IgD-negative memory B cell (primary cell): ENCODE measurements around the gene LRRC38. TPM values are rescaled to one million over a fixed set of nuclear protein-coding genes. Genes with fewer than 3 reads are reported as not detected.

Experiments used
- H3K27ac Mint-ChIP-seq, 3 donors: one replicate each; pipeline ENCODE4 v1.8.0; 2020 to 2022; ENCODE audit warnings: mild to moderate bottlenecking in 3 of 3, mixed read lengths in 3 of 3, moderate library complexity in 1 of 3
- H3K27me3 Mint-ChIP-seq: one replicate; pipeline ENCODE4 v1.8.0; 2021; ENCODE audit warnings: mixed read lengths
- H3K36me3 Mint-ChIP-seq: one replicate; pipeline ENCODE4 v1.8.0; 2020; ENCODE audit warnings: mild to moderate bottlenecking, mixed read lengths
- H3K4me1 Mint-ChIP-seq, 3 donors: one replicate each; pipeline ENCODE4 v1.8.0; 2020 to 2022; ENCODE audit warnings: mixed read lengths in 3 of 3, mild to moderate bottlenecking in 1 of 3
- H3K4me3 Mint-ChIP-seq, 4 donors: one replicate each; pipeline ENCODE4 v1.8.0; 2020 to 2022; ENCODE audit warnings: mild to moderate bottlenecking in 4 of 4, mixed read lengths in 4 of 4, moderate library complexity in 3 of 4
- H3K9me3 Mint-ChIP-seq, 3 donors: one replicate each; pipeline ENCODE4 v1.8.0; 2020 to 2021; ENCODE audit warnings: mixed read lengths in 3 of 3, mild to moderate bottlenecking in 1 of 3
- polyA plus RNA-seq: library from polyadenylated mRNA; unstranded; fragments of 300-500 nt; fragmentation: Illumina TruSeq; gene quantifications from one replicate; pipeline ENCODE4 v1.2.3, GENCODE V29; 2021

LRRC38 gene
- polyA plus RNA-seq, 1 donor from 2014 or later: not detected

GRCh38 chr1:13538832-13539231 lies 25.0 kb upstream of the LRRC38 start:
- Mint-ChIP-seq H3K4me3 (no peak overlapping the region), H3K9me3 (no peaks in the 10 kb centered on the region), H3K4me1 (peaks cover 0 to 2% (median 1%) of the 10 kb centered on the region in 3 donors), H3K27me3 (peaks cover 7% of the 10 kb centered on the region), H3K36me3 (no peaks in the 10 kb centered on the region), H3K27ac (no peak overlapping the region)

DNA sequence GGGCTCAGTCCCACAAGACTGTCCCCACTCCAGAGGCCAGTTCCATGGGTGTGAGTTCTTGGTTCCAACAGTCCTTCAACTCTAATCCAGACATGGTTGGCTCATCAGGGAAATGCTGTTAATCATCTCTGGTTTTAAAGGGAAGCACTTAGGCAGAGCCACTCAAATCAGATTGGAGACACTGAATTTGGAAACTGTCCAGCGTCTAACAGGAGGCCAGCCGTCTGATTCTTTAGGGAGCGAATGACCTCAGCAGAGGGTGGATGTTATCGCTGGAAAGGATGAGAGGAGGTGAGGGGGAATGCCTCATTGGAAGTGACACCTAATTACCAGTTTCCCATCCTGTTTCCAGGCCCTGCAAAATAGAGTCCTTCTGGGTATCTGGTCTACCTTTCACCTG lies 22.8 kb upstream of the LRRC38 start:
- no peaks in the 10 kb centered on the region for H3K36me3 Mint-ChIP-seq
- H3K27ac Mint-ChIP-seq: no peak overlapping the region
- no peaks in the 10 kb centered on the region for H3K9me3 Mint-ChIP-seq
- H3K4me1 Mint-ChIP-seq: peaks cover 0 to 2% (median 1%) of the 10 kb centered on the region in 3 donors
- H3K27me3 Mint-ChIP-seq: peaks cover 2% of the 10 kb centered on the region
- H3K4me3 Mint-ChIP-seq: no peak overlapping the region

GRCh38 chr1:13535227-13535626 lies 21.4 kb upstream of the LRRC38 start:
- Mint-ChIP-seq H3K27ac (no peak overlapping the region), H3K9me3 (no peaks in the 10 kb centered on the region), H3K36me3 (no peaks in the 10 kb centered on the region), H3K27me3 (peaks cover 3% of the 10 kb centered on the region), H3K4me3 (no peak overlapping the region), H3K4me1 (peaks cover 0 to 6% (median 0%) of the 10 kb centered on the region in 3 donors)

DNA sequence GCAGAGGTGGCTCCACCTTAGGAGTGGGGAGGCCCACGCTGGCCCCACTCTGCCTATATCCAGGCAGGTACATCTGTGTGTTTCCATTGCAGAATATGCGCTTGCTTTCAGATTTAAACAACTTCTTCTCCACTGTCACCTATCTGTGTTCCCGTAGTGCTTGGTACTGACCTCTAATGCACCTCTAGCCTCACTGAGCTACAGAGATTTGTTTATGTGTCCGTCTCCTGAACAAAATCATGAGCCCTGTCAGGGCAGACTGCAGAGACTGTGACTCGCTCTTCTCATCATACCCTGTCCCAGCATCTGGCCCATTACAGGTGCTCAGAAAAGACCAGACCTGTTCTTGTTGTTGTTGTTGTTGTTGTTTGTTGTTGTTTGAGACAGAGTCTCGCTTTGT lies 14.5 kb upstream of the LRRC38 start:
- Mint-ChIP-seq H3K4me3 (no peak overlapping the region), H3K27ac (no peak overlapping the region), H3K36me3 (no peaks in the 10 kb centered on the region), H3K27me3 (peaks cover 5% of the 10 kb centered on the region), H3K4me1 (peaks cover 0 to 6% (median 3%) of the 10 kb centered on the region in 3 donors), H3K9me3 (peaks cover 0 to 7% (median 0%) of the 10 kb centered on the region in 3 donors)

DNA sequence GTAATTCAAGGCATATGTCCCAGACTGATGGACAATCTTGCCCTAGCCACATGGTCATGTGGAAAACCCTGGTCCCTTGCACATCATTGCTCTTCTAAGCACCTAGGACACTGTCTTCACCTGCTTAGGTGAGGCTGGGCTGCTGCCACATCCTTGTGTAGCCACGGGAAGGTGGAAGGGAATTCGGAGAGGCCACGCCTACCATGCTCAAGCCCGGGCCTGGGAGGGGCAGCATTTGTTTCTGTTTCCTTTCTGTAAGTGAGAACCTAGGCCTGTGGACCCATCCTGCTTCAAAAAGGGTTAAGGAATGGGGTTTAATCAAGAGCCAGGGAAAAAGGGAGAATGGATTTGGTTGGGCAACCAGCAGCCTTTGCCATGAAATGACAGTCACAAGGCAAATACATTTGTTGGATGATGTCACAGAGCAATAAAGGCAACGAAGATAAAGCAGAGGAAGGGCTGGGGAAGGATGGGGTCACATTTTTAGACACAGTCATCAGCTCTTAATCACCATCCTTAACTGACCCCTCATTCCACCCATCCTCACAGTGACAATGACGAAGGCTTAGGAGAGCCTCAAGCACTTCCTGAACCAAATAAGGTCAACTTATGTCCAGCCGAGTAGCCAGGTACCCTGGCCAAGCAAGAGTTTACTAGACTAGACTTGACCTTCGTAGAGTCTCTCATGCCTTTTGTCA lies 10.1 kb upstream of the LRRC38 start:
- peaks cover 3 to 8% (median 5%) of the 10 kb centered on the region in 3 donors for H3K9me3 Mint-ChIP-seq
- peak overlapping the region in 1 of 3 donors; percentile 7 for H3K27ac Mint-ChIP-seq
- H3K4me1 Mint-ChIP-seq: peaks cover 0 to 1% (median 0%) of the 10 kb centered on the region in 3 donors
- peaks cover 2% of the 10 kb centered on the region for H3K36me3 Mint-ChIP-seq
- no peak overlapping the region for H3K4me3 Mint-ChIP-seq
- peaks cover 10% of the 10 kb centered on the region for H3K27me3 Mint-ChIP-seq

DNA sequence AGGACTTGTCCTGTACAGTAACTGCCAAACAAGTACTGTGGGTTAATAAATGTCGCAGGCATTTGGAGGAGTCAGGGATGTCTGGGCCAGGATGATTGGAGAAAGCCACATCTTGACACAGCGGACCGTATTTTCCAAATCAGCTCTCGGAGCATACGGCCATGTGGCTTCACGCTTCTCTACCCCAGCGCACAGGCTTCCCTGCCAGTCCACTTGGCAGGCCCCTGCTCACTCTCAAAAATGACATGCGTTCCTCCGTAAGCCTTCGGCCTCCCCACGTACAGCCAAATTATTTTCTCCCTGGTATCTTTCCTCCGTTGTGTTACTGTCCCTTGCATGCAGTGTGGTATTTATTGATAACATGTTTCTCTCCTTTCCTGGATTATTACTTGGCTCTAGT lies 7.2 kb upstream of the LRRC38 start:
- Mint-ChIP-seq H3K4me3 (peak overlapping the region in 1 of 4 donors; percentile 40), H3K4me1 (peaks cover 0 to 1% (median 0%) of the 10 kb centered on the region in 3 donors), H3K27me3 (peaks cover 22% of the 10 kb centered on the region), H3K36me3 (peaks cover 2% of the 10 kb centered on the region), H3K9me3 (peaks cover 3 to 7% (median 5%) of the 10 kb centered on the region in 3 donors), H3K27ac (no peak overlapping the region)

- Mint-ChIP-seq H3K4me1 (peaks cover 0 to 1% (median 0%) of the 10 kb centered on the region in 3 donors), H3K27ac (no peak overlapping the region), H3K4me3 (no peak overlapping the region), H3K27me3 (peaks cover 36% of the 10 kb centered on the region), H3K9me3 (peaks cover 3 to 7% (median 5%) of the 10 kb centered on the region in 3 donors), H3K36me3 (peaks cover 2% of the 10 kb centered on the region)
Measured at GRCh38 chr1:13517193-13517812, 3.5 kb upstream of the LRRC38 start.

DNA sequence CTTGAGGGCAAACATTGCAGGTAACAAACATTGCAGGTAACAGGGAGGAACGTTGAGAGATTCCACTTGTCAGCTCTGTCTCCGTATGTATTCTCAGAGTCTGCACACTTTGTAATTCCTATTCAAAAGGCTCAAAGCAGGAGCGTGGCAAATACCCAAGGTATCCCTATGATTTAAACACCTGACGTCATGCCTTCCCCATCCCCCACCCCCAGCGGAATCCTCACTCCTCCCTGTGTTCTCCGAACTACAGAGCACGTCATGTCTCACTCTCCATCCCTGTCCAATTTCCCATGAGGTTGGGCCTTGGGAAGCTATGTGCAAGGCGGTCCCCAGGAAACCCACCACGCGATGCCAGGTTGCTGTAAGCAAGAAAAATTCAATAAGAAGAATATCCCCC lies 2.8 kb upstream of the LRRC38 start:
- Mint-ChIP-seq H3K4me3 (no peak overlapping the region), H3K9me3 (peaks cover 3 to 7% (median 5%) of the 10 kb centered on the region in 3 donors), H3K36me3 (peaks cover 2% of the 10 kb centered on the region), H3K4me1 (peaks cover 0 to 1% (median 1%) of the 10 kb centered on the region in 3 donors), H3K27ac (no peak overlapping the region), H3K27me3 (peaks cover 39% of the 10 kb centered on the region)

DNA sequence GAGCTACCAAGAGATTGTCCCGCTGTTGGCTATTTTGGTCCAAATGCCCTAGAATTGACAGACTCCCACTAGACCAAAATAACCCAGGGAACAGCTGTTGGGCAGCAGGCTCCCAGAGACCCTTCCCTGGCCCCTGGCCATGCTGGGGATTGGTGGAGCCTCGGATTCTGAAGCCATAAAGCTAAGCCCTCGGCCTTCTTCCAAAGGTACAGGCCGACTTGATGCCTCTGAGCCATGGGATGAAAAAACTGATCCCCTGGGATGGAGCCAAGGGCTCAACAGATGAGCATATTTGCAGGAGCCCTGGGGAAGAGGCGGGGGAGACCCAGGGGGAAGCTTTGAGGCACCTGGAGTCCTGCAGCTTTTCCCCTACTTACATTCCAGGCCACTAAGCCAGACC lies 1.0 kb upstream of the LRRC38 start:
- Mint-ChIP-seq H3K4me3 (no peak overlapping the region), H3K9me3 (peaks cover 3 to 5% (median 5%) of the 10 kb centered on the region in 3 donors), H3K27me3 (peaks cover 36% of the 10 kb centered on the region), H3K27ac (no peak overlapping the region), H3K36me3 (no peaks in the 10 kb centered on the region), H3K4me1 (peaks cover 0 to 1% (median 1%) of the 10 kb centered on the region in 3 donors)

DNA sequence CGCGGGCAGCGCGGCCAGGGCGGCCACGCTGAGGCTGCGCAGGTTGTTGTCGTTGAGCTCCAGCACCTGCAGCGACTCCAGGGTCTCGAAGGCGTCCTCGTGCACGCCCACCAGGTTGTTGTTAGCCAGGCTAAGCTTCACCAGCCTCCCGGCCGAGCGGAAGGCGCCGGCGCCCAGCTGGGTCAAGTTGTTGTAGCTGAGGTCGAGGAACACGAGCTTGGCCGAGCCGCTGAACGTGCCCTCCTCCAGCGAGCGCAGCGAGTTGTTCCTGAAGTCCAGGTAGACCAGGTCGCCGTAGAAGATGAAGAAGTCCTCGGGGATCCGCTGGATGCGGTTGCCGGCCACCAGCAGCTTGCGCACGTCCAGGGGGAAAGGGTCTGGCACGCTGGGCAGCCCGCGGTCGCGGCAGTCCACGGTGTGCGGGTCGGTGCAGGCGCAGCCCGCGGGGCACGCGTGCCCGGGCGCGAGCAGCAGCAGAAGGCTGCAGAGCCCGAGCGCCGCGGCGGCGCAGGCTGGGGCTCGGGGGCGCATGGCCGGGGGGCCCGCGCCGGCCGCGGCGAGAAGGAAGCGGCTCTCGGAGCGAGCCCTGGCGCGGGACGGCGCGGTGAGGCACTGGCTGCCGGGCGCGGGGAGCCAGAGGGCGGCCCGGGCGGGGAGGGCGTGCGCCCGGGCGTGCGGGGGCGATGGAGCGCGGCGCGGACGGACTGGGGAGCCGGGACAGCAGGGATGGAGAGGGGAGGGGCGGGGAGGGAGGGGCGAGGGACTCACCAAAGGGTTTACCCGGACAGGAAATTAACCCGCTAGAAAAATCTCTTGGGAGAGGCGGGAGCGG lies 524 bp downstream of the LRRC38 start:
- Mint-ChIP-seq H3K27me3 (peaks cover 33% of the 10 kb centered on the region), H3K9me3 (peaks cover 0 to 3% (median 0%) of the 10 kb centered on the region in 3 donors), H3K27ac (no peak overlapping the region), H3K4me1 (peaks cover 0 to 1% (median 0%) of the 10 kb centered on the region in 3 donors), H3K4me3 (no peak overlapping the region), H3K36me3 (no peaks in the 10 kb centered on the region)

DNA sequence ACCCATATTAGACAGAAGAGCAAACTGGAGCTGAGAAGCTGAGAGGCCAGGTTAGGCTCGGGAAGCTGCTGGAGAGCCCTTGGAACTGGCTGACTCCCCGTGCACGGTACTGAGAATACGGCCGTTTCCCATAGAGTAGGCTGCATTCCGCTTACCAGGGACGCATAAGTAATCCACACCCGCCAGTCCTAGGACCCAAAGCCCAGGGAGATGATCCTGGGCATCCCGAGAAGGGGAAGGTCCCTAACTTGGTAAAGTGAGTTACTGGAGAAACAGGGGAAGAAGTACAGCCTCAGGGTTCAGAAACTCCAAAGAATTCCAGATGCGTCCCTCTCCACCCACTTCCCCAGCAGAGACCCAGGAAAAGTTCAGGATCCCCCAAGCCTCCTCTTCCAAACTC lies 1.3 kb downstream of the LRRC38 start:
- H3K27ac Mint-ChIP-seq: no peak overlapping the region
- peaks cover 0 to 2% (median 0%) of the 10 kb centered on the region in 3 donors for H3K9me3 Mint-ChIP-seq
- peaks cover 0 to 1% (median 0%) of the 10 kb centered on the region in 3 donors for H3K4me1 Mint-ChIP-seq
- peak overlapping the region in 1 of 4 donors; percentile 63 for H3K4me3 Mint-ChIP-seq
- no peaks in the 10 kb centered on the region for H3K36me3 Mint-ChIP-seq
- peaks cover 26% of the 10 kb centered on the region for H3K27me3 Mint-ChIP-seq

DNA sequence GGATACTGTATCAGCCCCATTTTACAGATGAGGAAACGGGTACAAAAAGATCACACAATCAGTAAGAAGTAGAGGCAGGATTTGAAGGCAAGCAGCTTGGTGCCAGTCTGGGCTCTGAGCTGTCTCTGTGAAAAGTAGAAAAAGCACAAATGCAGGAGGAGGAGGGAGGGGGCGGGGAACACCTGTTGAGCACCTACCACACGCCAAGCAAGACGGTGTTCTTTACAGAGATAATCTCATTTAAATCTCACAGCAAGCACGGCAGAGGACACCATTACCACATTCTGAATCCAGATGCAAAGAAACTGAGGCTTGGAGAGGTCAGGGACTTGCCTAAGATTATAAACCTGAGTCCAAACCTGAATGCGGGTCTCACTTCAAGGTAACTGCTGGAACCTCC lies 3.3 kb downstream of the LRRC38 start:
- peaks cover 25% of the 10 kb centered on the region for H3K27me3 Mint-ChIP-seq
- peaks cover 0 to 3% (median 0%) of the 10 kb centered on the region in 3 donors for H3K9me3 Mint-ChIP-seq
- H3K36me3 Mint-ChIP-seq: no peaks in the 10 kb centered on the region
- H3K4me3 Mint-ChIP-seq: no peak overlapping the region
- H3K4me1 Mint-ChIP-seq: peaks cover 0 to 1% (median 0%) of the 10 kb centered on the region in 3 donors
- H3K27ac Mint-ChIP-seq: no peak overlapping the region

GRCh38 chr1:13507075-13507474 lies 6.7 kb downstream of the LRRC38 start:
- Mint-ChIP-seq H3K9me3 (peaks cover 0 to 2% (median 0%) of the 10 kb centered on the region in 3 donors), H3K27me3 (peaks cover 13% of the 10 kb centered on the region), H3K36me3 (no peaks in the 10 kb centered on the region), H3K4me1 (no peaks in the 10 kb centered on the region), H3K4me3 (no peak overlapping the region), H3K27ac (no peak overlapping the region)

DNA sequence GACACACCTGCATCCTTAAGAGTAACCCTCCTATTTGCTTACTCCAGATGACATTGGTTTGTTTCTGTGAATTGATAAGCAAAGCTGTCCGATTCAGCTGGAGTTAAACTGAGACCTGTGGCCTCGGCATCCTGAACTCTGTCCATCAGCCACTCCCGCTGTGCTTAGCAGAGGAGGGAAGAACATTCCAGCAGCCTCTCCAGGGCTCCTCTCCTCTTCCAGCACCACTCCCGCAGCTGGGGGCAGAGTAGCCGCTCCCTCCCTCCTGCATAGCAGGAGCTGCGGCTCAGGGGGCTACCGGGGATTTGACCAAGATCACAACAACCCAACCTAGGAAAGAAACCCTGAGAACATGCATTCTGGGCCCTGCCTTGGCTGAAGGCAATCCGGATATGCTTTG lies 8.8 kb downstream of the LRRC38 start:
- H3K27ac Mint-ChIP-seq: no peak overlapping the region
- peaks cover 12% of the 10 kb centered on the region for H3K27me3 Mint-ChIP-seq

DNA sequence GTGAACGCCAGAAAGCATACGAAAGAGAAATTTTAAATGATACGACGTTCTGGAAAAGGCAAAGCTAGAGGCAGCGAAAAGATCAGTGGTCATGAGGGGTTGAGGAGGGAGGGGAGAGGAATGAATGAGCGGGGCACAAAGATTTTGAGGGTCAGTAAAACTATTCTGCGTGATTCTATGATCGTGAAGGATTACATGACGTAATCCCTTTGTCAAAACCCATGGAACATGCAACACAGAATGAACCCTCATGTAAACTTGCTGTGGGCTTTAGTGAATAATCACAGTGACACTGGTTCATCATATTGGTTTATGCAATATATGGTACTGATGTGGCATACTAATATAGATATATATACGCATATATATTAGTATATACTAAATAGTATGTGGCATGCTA lies 13.0 kb downstream of the LRRC38 start:
- peaks cover 16% of the 10 kb centered on the region for H3K27me3 Mint-ChIP-seq
- H3K4me3 Mint-ChIP-seq: no peak overlapping the region
- peaks cover 0 to 2% (median 0%) of the 10 kb centered on the region in 3 donors for H3K4me1 Mint-ChIP-seq
- H3K9me3 Mint-ChIP-seq: peaks cover 0 to 2% (median 0%) of the 10 kb centered on the region in 3 donors
- H3K27ac Mint-ChIP-seq: no peak overlapping the region
- no peaks in the 10 kb centered on the region for H3K36me3 Mint-ChIP-seq

More for the DNA sequence above, 8.8 kb downstream of the LRRC38 start:
- H3K36me3 Mint-ChIP-seq: no peaks in the 10 kb centered on the region
- H3K4me3 Mint-ChIP-seq: no peak overlapping the region
- no peaks in the 10 kb centered on the region for H3K4me1 Mint-ChIP-seq
- H3K9me3 Mint-ChIP-seq: peaks cover 0 to 2% (median 0%) of the 10 kb centered on the region in 3 donors
